Ovary (tissue), 9 donors: ENCODE measurements around the gene AP4B1. TPM values are rescaled to one million over a fixed set of nuclear protein-coding genes. Genes with fewer than 3 reads are reported as not detected.

Source experiments
- DNase-seq, 5 donors: peaks; one replicate each; pipeline ENCODE4 v3.0.0-alpha.2; 2019 to 2020
- H3K27ac ChIP-seq, 2 donors: fragments of 200-600 bp; one replicate each; pipeline versions ENCODE4 v1.5.1 to v1.8.0; 2019 to 2022
- H3K27me3 ChIP-seq: fragments of 200-600 bp; one replicate; pipeline ENCODE4 v1.8.0; 2022
- H3K36me3 ChIP-seq: fragments of 200-600 bp; sonication (generic); one replicate; pipeline ENCODE4 v1.5.1; 2019
- H3K4me1 ChIP-seq: one replicate; pipeline ENCODE4 v1.8.1; 2013; ENCODE audit warnings: mild to moderate bottlenecking, moderate library complexity; ENCODE audit not compliant: insufficient read depth
- H3K4me3 ChIP-seq: fragments of 200-600 bp; sonication (generic); one replicate; pipeline ENCODE4 v1.5.1; 2017
- H3K9me3 ChIP-seq, 2 donors: fragments of 200-600 bp in 1 of 2; sonication (generic) in 1 of 2; one replicate each; pipeline versions ENCODE4 v1.5.1 to v1.8.1; 2013 to 2019; ENCODE audit warnings: mild to moderate bottlenecking in 1 of 2, moderate library complexity in 1 of 2
- CTCF ChIP-seq, 3 donors: fragments of 450-650 bp in 2 of 3; fragments of 200-600 bp in 1 of 3; IDR thresholded peaks; one replicate each; pipeline versions ENCODE4 v1.5.1 to v1.8.0; 2016 to 2022; ENCODE audit warnings: antibody characterized with exemption in 3 of 3, mild to moderate bottlenecking in 1 of 3
- EP300 ChIP-seq: sonication (generic); formaldehyde crosslinking; IDR thresholded peaks from one replicate; pipeline ENCODE4 v1.6.1; 2017; ENCODE audit warnings: antibody characterized with exemption
- POLR2A ChIP-seq: fragments of 450-650 bp; IDR thresholded peaks from one replicate; pipeline ENCODE4 v1.6.1; 2017; ENCODE audit warnings: antibody characterized with exemption, mild to moderate bottlenecking, moderate library complexity
- WGBS, 3 donors: extraction: QIAGEN DNeasy Blood & Tissue Kit in 1 of 3; methylation state at CpG; one replicate each; pipeline versions ENCODE4 v1.1.5 to v1.1.7; 2013 to 2017; 5-methylcytosine and 5-hydroxymethylcytosine counted together
- intact Hi-C, 4 donors: fragments of 100-400 bp; cut with DNase I; formaldehyde crosslinking; loops; one replicate each; pipeline versions ENCODE4 v1.11.0 to v1.15.1; 2022 to 2023
- polyA plus RNA-seq, 2 donors: library from polyadenylated mRNA; stranded (reverse); fragments of 200-250 nt in 1 of 2; fragments of 350-450 nt in 1 of 2; fragmentation: Illumina TruSeq in 1 of 2; extraction: RNeasy Lipid Tissue Mini Kit (QIAGEN cat#74804) in 1 of 2; gene quantifications; one replicate each; pipeline ENCODE4 v1.2.3, GENCODE V29; 2013 to 2014
- total RNA-seq, 7 donors: library from RNA; depleted of rRNA in 2 of 7; stranded (reverse); fragments of >200 nt in 2 of 7; fragmentation: NEBNext Ultra II Directional in 3 of 7; extraction: Animal tissue kit (Norgen Biotek cat#: 25700) in 3 of 7; gene quantifications; one replicate each; pipeline versions ENCODE4 v1.1.0 to v1.2.4, GENCODE V29; 2016 to 2023
- donor health status: DM: no; HTN: no; CAD: no; lungs with moderate emphysema.
- donor health status: DM: no; HTN: no; CAD: no.
- donor health status: Bipolar disorder and iron deficiency.
- donor health status: DM: yes; HTN: yes; CAD: no.
- donor health status: DM: no; HTN: no; CAD: no.
- donor health status: DM: yes; HTN: yes; CAD: no.

Gene AP4B1
- total and polyA plus RNA-seq, 9 donors, result 14.4 to 23.7 (median 16.9) TPM

- intact Hi-C loops, result loop anchor here in 1 of 4 donors (10.0 kb wide), 1 partner anchor 46 kb away; no protein-coding TSS in a partner anchor
- H3K36me3 ChIP-seq, result no peaks in the 10 kb centered on the region
- no peak overlapping the region for H3K4me3 ChIP-seq
- DNase-seq, result no peak
- H3K9me3 ChIP-seq, result no peaks in the 10 kb centered on the region
- no peaks in the 10 kb centered on the region for H3K4me1 ChIP-seq
- WGBS, 3 donors, result 50 to 75% (median 69%) methylated on average over 2 of the region's 2 CpGs
- no peaks in the 10 kb centered on the region for H3K27me3 ChIP-seq
- TF ChIP-seq EP300, result no peak
- TF ChIP-seq POLR2A, result no peak
- no peak for TF ChIP-seq CTCF (IDR thresholded peaks at IDR 0.05)
- no peak overlapping the region for H3K27ac ChIP-seq
Measured at GRCh38 chr1:113890816-113891215, 13.8 kb downstream of the AP4B1 start.

- Histone ChIP-seq H3K9me3 (no peaks in the 10 kb centered on the region), H3K36me3 (no peaks in the 10 kb centered on the region), H3K4me3 (no peak within 1 kb of the TSS), H3K4me1 (no peaks in the 10 kb centered on the region), H3K27ac (no peak within 1 kb of the TSS), H3K27me3 (no peaks in the 10 kb centered on the region)
- WGBS, 3 donors, result 75 to 85% (median 84%) methylated on average over 6 of the region's 6 CpGs
- intact Hi-C loops, result no loop called here
- no peak for TF ChIP-seq CTCF (IDR thresholded peaks at IDR 0.05)
- no peak for TF ChIP-seq EP300
- no peak for TF ChIP-seq POLR2A
- DNase-seq, result no peak
Measured at GRCh38 chr1:113887402-113888175, 17.0 kb downstream of the AP4B1 start, which contains the start of gene BCL2L15. TSS of gene BCL2L15 (minus strand) at chr1:113887581. CDS start at chr1:113887375, 206 bp downstream.

- WGBS, 3 donors, result 85 to 92% (median 89%) methylated on average over 17 of the region's 17 CpGs
- no peak for DNase-seq
- no peak overlapping the region for H3K4me3 ChIP-seq
Measured at GRCh38 chr1:113886417-113887401, 17.9 kb downstream of the AP4B1 start.

More at GRCh38 chr1:113886417-113887401, 17.9 kb downstream of the AP4B1 start:
- no peaks in the 10 kb centered on the region for H3K9me3 ChIP-seq
- H3K4me1 ChIP-seq, result no peaks in the 10 kb centered on the region
- TF ChIP-seq POLR2A (no peak), CTCF (IDR thresholded peaks at IDR 0.05) (no peak), EP300 (no peak)
- no peak overlapping the region for H3K27ac ChIP-seq
- intact Hi-C loops, result no loop called here
- no peaks in the 10 kb centered on the region for H3K27me3 ChIP-seq
- H3K36me3 ChIP-seq, result no peaks in the 10 kb centered on the region
